Measurements from ENCODE around the gene AQR.

The AQR gene

DNA sequence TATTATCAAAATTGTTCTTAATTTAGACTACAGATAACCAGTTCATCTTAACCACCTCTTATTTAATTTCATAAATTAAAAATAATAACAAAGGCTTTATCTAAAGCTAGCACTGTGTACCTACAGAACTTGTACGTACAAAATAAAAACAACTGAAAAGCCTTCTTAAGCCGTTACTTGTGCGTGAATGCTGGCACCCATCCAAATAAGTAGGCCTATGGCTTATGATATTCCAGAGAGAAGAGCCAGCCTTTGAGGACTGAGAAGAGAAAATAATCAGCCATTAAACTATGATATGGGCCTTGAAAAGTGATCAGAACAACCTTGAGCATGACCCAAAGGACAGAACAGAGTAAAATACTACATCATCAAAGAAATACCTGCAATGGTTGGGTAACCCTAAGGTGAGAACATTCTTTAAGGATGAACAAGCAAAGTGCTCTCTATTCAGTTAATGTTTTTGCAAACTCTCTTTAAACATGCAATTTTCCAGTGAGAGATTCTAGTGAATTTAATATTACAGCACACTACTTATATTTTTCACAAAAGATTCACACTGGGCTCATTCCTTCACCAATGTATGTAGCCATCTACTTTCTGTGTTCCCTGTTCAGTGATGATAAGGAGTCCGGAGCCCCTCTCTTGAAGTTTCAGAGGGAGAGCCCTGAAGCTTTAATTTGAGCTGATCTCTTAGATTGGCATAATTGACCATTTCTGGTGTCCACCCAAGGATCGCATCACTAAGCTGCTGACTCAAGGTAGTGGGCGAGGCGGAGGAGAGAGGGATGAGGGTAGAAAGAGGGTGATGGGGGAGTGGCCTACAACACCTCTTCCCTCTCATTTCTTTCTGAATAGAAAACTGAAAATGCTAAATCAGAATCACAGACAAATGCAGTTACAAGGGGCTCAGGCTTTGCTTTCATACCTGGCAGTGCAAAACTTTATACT is 166.5 kb downstream of the AQR start:
- Histone ChIP-seq H3K18ac (ENCODE audit: low read length) (no peak overlapping the region), H3K23ac (ENCODE audit: low read depth, low read length, poor library complexity) (no peak overlapping the region), H2BK120ac (ENCODE audit: low read depth, low read length) (no peak overlapping the region), H3K4me1 (ENCODE audit: control insufficient read depth in 2 of 2, insufficient read depth in 1 of 2, low read depth in 1 of 2, low read length in 2 of 2) (peaks cover 0 to 10% of the 10 kb centered on the region in 2 donors), H3K36me3 (replicated peaks in 1 of 2; ENCODE audit: control insufficient read depth in 2 of 2, insufficient read depth in 2 of 2, low read length in 2 of 2) (no peaks in the 10 kb centered on the region), H3K27ac (replicated peaks; ENCODE audit: low read length) (no peak overlapping the region), H3K9me3 (replicated peaks in 1 of 2; ENCODE audit: control insufficient read depth in 2 of 2, insufficient read depth in 1 of 2, low read depth in 1 of 2, low read length in 2 of 2) (peaks cover 0 to 2% of the 10 kb centered on the region in 2 donors), H2BK12ac (ENCODE audit: low read length) (no peak overlapping the region), H3K4me2 (ENCODE audit: insufficient read depth, low read length, poor library complexity, severe bottlenecking) (no peak overlapping the region), H3K14ac (ENCODE audit: low read length) (no peak overlapping the region), H2AFZ (ENCODE audit: low read length) (no peak overlapping the region), H3K4me3 (ENCODE audit: low read length in 2 of 2) (no peak overlapping the region), H3K79me1 (ENCODE audit: low read depth, low read length) (no peaks in the 10 kb centered on the region), H4K8ac (ENCODE audit: low read depth, low read length) (no peak overlapping the region), H2BK5ac (ENCODE audit: low read length) (no peak overlapping the region), H2AK5ac (ENCODE audit: low read depth, low read length) (no peak overlapping the region), H4K91ac (ENCODE audit: low read depth, low read length, poor library complexity) (no peak overlapping the region), H3K9ac (ENCODE audit: low read depth, low read length, poor library complexity) (no peak overlapping the region), H3K27me3 (ENCODE audit: control insufficient read depth in 3 of 3, insufficient read depth in 3 of 3, low read depth in 1 of 3, low read length in 3 of 3) (peaks cover 0 to 17% (median 0%) of the 10 kb centered on the region in 3 experiments), H3K4ac (ENCODE audit: low read length) (no peak overlapping the region), H2BK15ac (ENCODE audit: low read length) (no peak overlapping the region)
- no peak for DNase-seq (ENCODE audit: low spot score)
- no CpG with 5 or more reads among the region's 7 CpGs for WGBS, 2 donors (ENCODE audit: extremely low coverage in 2 of 2, insufficient read length in 2 of 2, insufficient replicate concordance in 1 of 2)

DNA sequence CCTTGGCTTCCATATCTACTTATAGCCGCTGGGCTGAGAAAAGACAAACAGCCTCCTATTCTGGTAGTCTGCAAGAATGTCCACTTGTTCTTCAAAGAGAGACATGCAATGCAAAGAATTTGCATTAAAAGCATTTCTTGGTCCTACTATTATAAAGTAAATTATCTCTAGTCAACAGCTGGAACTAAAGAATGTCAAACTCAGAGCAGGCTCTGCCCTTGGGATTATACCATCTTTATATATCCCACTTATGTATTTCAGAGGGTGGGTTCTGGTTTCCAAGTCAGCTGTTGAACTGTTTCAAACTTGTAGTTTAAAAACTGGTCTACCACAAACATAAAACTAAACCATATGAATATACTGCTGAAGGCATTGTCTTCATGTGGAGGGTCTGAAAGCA is 167.2 kb downstream of the AQR start:
- no peak overlapping the region for H2AFZ ChIP-seq (ENCODE audit: low read length)
- H3K27me3 ChIP-seq (ENCODE audit: control insufficient read depth in 3 of 3, insufficient read depth in 3 of 3, low read depth in 1 of 3, low read length in 3 of 3) = peaks cover 0 to 24% (median 0%) of the 10 kb centered on the region in 3 experiments
- no peak overlapping the region for H3K14ac ChIP-seq (ENCODE audit: low read length)
- H3K4me1 ChIP-seq (ENCODE audit: control insufficient read depth in 2 of 2, insufficient read depth in 1 of 2, low read depth in 1 of 2, low read length in 2 of 2) = peaks cover 0 to 10% of the 10 kb centered on the region in 2 donors
- no CpG with 5 or more reads among the region's 1 CpG for WGBS, 2 donors (ENCODE audit: extremely low coverage in 2 of 2, insufficient read length in 2 of 2, insufficient replicate concordance in 1 of 2)
- H3K36me3 ChIP-seq (replicated peaks in 1 of 2; ENCODE audit: control insufficient read depth in 2 of 2, insufficient read depth in 2 of 2, low read length in 2 of 2) = no peaks in the 10 kb centered on the region
- no peaks in the 10 kb centered on the region for H3K79me1 ChIP-seq (ENCODE audit: low read depth, low read length)
- H3K27ac ChIP-seq (replicated peaks; ENCODE audit: low read length) = no peak overlapping the region
- H3K4me3 ChIP-seq (ENCODE audit: low read length in 2 of 2) = no peak overlapping the region
- H3K4me2 ChIP-seq (ENCODE audit: insufficient read depth, low read length, poor library complexity, severe bottlenecking) = no peak overlapping the region
- H3K23ac ChIP-seq (ENCODE audit: low read depth, low read length, poor library complexity) = no peak overlapping the region
- no peak overlapping the region for H2BK120ac ChIP-seq (ENCODE audit: low read depth, low read length)
- H2BK12ac ChIP-seq (ENCODE audit: low read length) = no peak overlapping the region
- no peak overlapping the region for H3K4ac ChIP-seq (ENCODE audit: low read length)
- no peaks in the 10 kb centered on the region for H3K9me3 ChIP-seq (replicated peaks in 1 of 2; ENCODE audit: control insufficient read depth in 2 of 2, insufficient read depth in 1 of 2, low read depth in 1 of 2, low read length in 2 of 2)
- no peak overlapping the region for H4K91ac ChIP-seq (ENCODE audit: low read depth, low read length, poor library complexity)
- H2BK5ac ChIP-seq (ENCODE audit: low read length) = no peak overlapping the region
- no peak overlapping the region for H4K8ac ChIP-seq (ENCODE audit: low read depth, low read length)
- H3K9ac ChIP-seq (ENCODE audit: low read depth, low read length, poor library complexity) = no peak overlapping the region
- no peak overlapping the region for H2BK15ac ChIP-seq (ENCODE audit: low read length)
- H3K18ac ChIP-seq (ENCODE audit: low read length) = no peak overlapping the region
- no peak overlapping the region for H2AK5ac ChIP-seq (ENCODE audit: low read depth, low read length)
- no peak for DNase-seq (ENCODE audit: low spot score)

Data from neuronal stem cell (in vitro differentiated cells).